ENCODE data around the gene FZR1.
"Not testable (repeated sequence)": the region's sequence is repeated elsewhere in the genome, so short reads cannot be mapped to it uniquely, and the experiment has no call there.

Gene FZR1

GRCh38 chr19:3547301-3547731 lies 41.2 kb downstream of the FZR1 start:
- DNase-seq (ENCODE audit: low read depth), result no peak

GRCh38 chr19:3547767-3548282 lies 41.7 kb downstream of the FZR1 start:
- no peak for DNase-seq (ENCODE audit: low read depth)

- DNase-seq (ENCODE audit: low read depth), result no peak
Measured at GRCh38 chr19:3548606-3549005, 42.5 kb downstream of the FZR1 start.

GRCh38 chr19:3549816-3550215 lies 43.7 kb downstream of the FZR1 start:
- DNase-seq (ENCODE audit: low read depth), result no peak

- DNase-seq (ENCODE audit: low read depth), result no peak
Measured at GRCh38 chr19:3550947-3551791, 45.1 kb downstream of the FZR1 start.

- no peak for DNase-seq (ENCODE audit: low read depth)
Measured at GRCh38 chr19:3551792-3552095, 45.6 kb downstream of the FZR1 start.

- DNase-seq (ENCODE audit: low read depth), result no peak
Measured at GRCh38 chr19:3554254-3555083, 48.4 kb downstream of the FZR1 start.

GRCh38 chr19:3555653-3556422 lies 49.7 kb downstream of the FZR1 start:
- no peak for DNase-seq (ENCODE audit: low read depth)

GRCh38 chr19:3556423-3556977 lies 50.4 kb downstream of the FZR1 start:
- no peak for DNase-seq (ENCODE audit: low read depth)

GRCh38 chr19:3556978-3557460 lies 50.9 kb downstream of the FZR1 start:
- DNase-seq (ENCODE audit: low read depth), result no peak

GRCh38 chr19:3557461-3558248 lies 51.5 kb downstream of the FZR1 start, which contains the start of gene MFSD12:
TSS of gene MFSD12 (minus strand) at chr19:3557586. CDS start at chr19:3557403, 183 bp downstream.
- peak; percentile 76 for DNase-seq (ENCODE audit: low read depth)

- no peak for DNase-seq (ENCODE audit: low read depth)
Measured at GRCh38 chr19:3563709-3564524, 57.8 kb downstream of the FZR1 start.

GRCh38 chr19:3565139-3565538 lies 59.0 kb downstream of the FZR1 start:
- no peak for DNase-seq (ENCODE audit: low read depth)

GRCh38 chr19:3570042-3570441 lies 63.9 kb downstream of the FZR1 start:
- DNase-seq (ENCODE audit: low read depth), result not testable (repeated sequence)

GRCh38 chr19:3570606-3571011 lies 64.5 kb downstream of the FZR1 start:
- DNase-seq (ENCODE audit: low read depth), result no peak

GRCh38 chr19:3572132-3572854 lies 66.2 kb downstream of the FZR1 start:
- peak; percentile 98 for DNase-seq (ENCODE audit: low read depth)

- no peak for DNase-seq (ENCODE audit: low read depth)
Measured at GRCh38 chr19:3572855-3573161, 66.7 kb downstream of the FZR1 start, which contains the start of gene HMG20B. TSS of gene HMG20B (plus strand) at chr19:3572944. CDS start at chr19:3573310, 366 bp downstream.

GRCh38 chr19:3573162-3573857 lies 67.2 kb downstream of the FZR1 start:
- DNase-seq (ENCODE audit: low read depth), result no peak
